Ishikawa (cell line): Measurements from ENCODE around the gene TRIM67.

ENCODE experiments used
- CREB1 ChIP-seq: IDR thresholded peaks from 2 replicates; pipeline ENCODE4 v1.6.1; 2012; ENCODE audit warnings: low read depth
- EP300 ChIP-seq: IDR thresholded peaks from 2 replicates; pipeline ENCODE4 v1.6.1; 2012; ENCODE audit warnings: borderline replicate concordance
- RAD21 ChIP-seq: IDR thresholded peaks from 2 replicates; pipeline ENCODE4 v1.6.1; 2012; ENCODE audit warnings: low read depth
- USF1 ChIP-seq: IDR thresholded peaks from 2 replicates; pipeline ENCODE4 v1.6.1; 2012

GRCh38 chr1:231233735-231234417 is 72.0 kb downstream of the TRIM67 start:
- no peak for TF ChIP-seq USF1
- no peak for TF ChIP-seq CREB1
- no peak for TF ChIP-seq RAD21
- TF ChIP-seq EP300, result no peak
